ENCODE measurements around the gene AOPEP.

Gene AOPEP

GRCh38 chr9:94754976-94755475 is 28.5 kb downstream of the AOPEP start:
- in situ Hi-C loops (cut with MboI; ENCODE audit: low pct_unique_long_range_greater_than_20kb, low sequenced_read_pairs), result no loop called here
- no peak for DNase-seq

GRCh38 chr9:94757158-94757557 is 30.7 kb downstream of the AOPEP start:
- in situ Hi-C loops (cut with MboI; ENCODE audit: low pct_unique_long_range_greater_than_20kb, low sequenced_read_pairs), result no loop called here
- DNase-seq, result no peak

- in situ Hi-C loops (cut with MboI; ENCODE audit: low pct_unique_long_range_greater_than_20kb, low sequenced_read_pairs), result no loop called here
- no peak for DNase-seq
Observed at GRCh38 chr9:94758031-94758430, 31.5 kb downstream of the AOPEP start.

- in situ Hi-C loops (cut with MboI; ENCODE audit: low pct_unique_long_range_greater_than_20kb, low sequenced_read_pairs), result no loop called here
- DNase-seq, result no peak
Observed at GRCh38 chr9:94758880-94759279, 32.4 kb downstream of the AOPEP start.

GRCh38 chr9:94760010-94760409 is 33.5 kb downstream of the AOPEP start:
- DNase-seq, result no peak
- in situ Hi-C loops (cut with MboI; ENCODE audit: low pct_unique_long_range_greater_than_20kb, low sequenced_read_pairs), result no loop called here

GRCh38 chr9:94760660-94761059 is 34.2 kb downstream of the AOPEP start:
- no peak for DNase-seq
- in situ Hi-C loops (cut with MboI; ENCODE audit: low pct_unique_long_range_greater_than_20kb, low sequenced_read_pairs), result no loop called here

- in situ Hi-C loops (cut with MboI; ENCODE audit: low pct_unique_long_range_greater_than_20kb, low sequenced_read_pairs), result no loop called here
- no peak for DNase-seq
Observed at GRCh38 chr9:94761481-94761880, 35.0 kb downstream of the AOPEP start.

GRCh38 chr9:94767331-94768072 is 41.0 kb downstream of the AOPEP start:
- in situ Hi-C loops (cut with MboI; ENCODE audit: low pct_unique_long_range_greater_than_20kb, low sequenced_read_pairs), result no loop called here
- no peak for DNase-seq

- DNase-seq, result no peak
- in situ Hi-C loops (cut with MboI; ENCODE audit: low pct_unique_long_range_greater_than_20kb, low sequenced_read_pairs), result no loop called here
Observed at GRCh38 chr9:94768766-94769165, 42.3 kb downstream of the AOPEP start.

GRCh38 chr9:94770334-94770733 is 43.8 kb downstream of the AOPEP start:
- in situ Hi-C loops (cut with MboI; ENCODE audit: low pct_unique_long_range_greater_than_20kb, low sequenced_read_pairs), result no loop called here
- no peak for DNase-seq

GRCh38 chr9:94771096-94771495 is 44.6 kb downstream of the AOPEP start:
- DNase-seq, result no peak
- in situ Hi-C loops (cut with MboI; ENCODE audit: low pct_unique_long_range_greater_than_20kb, low sequenced_read_pairs), result no loop called here

- in situ Hi-C loops (cut with MboI; ENCODE audit: low pct_unique_long_range_greater_than_20kb, low sequenced_read_pairs), result no loop called here
- DNase-seq, result no peak
Observed at GRCh38 chr9:94772144-94772543, 45.6 kb downstream of the AOPEP start.

GRCh38 chr9:94772639-94773303 is 46.3 kb downstream of the AOPEP start:
- no peak for DNase-seq
- in situ Hi-C loops (cut with MboI; ENCODE audit: low pct_unique_long_range_greater_than_20kb, low sequenced_read_pairs), result no loop called here

- no peak for DNase-seq
- in situ Hi-C loops (cut with MboI; ENCODE audit: low pct_unique_long_range_greater_than_20kb, low sequenced_read_pairs), result no loop called here
Observed at GRCh38 chr9:94773655-94774054, 47.2 kb downstream of the AOPEP start.

- DNase-seq, result no peak
Observed at GRCh38 chr9:94778013-94778412, 51.5 kb downstream of the AOPEP start.

GRCh38 chr9:94779031-94779430 is 52.5 kb downstream of the AOPEP start:
- DNase-seq, result no peak
- in situ Hi-C loops (cut with MboI; ENCODE audit: low pct_unique_long_range_greater_than_20kb, low sequenced_read_pairs), result loop anchor here (25.0 kb wide), 1 partner anchor 358 kb away; no protein-coding TSS in a partner anchor

More at GRCh38 chr9:94778013-94778412, 51.5 kb downstream of the AOPEP start:
- in situ Hi-C loops (cut with MboI; ENCODE audit: low pct_unique_long_range_greater_than_20kb, low sequenced_read_pairs), result loop anchor here (25.0 kb wide), 1 partner anchor 359 kb away; no protein-coding TSS in a partner anchor

- no peak for DNase-seq
- in situ Hi-C loops (cut with MboI; ENCODE audit: low pct_unique_long_range_greater_than_20kb, low sequenced_read_pairs), result loop anchor here (25.0 kb wide), 1 partner anchor 358 kb away; no protein-coding TSS in a partner anchor
Observed at GRCh38 chr9:94779693-94780290, 53.3 kb downstream of the AOPEP start.

- in situ Hi-C loops (cut with MboI; ENCODE audit: low pct_unique_long_range_greater_than_20kb, low sequenced_read_pairs), result loop anchor here (25.0 kb wide), 1 partner anchor 357 kb away; no protein-coding TSS in a partner anchor
- no peak for DNase-seq
Observed at GRCh38 chr9:94780516-94780950, 54.0 kb downstream of the AOPEP start.

- in situ Hi-C loops (cut with MboI; ENCODE audit: low pct_unique_long_range_greater_than_20kb, low sequenced_read_pairs), result loop anchor here (25.0 kb wide), 1 partner anchor 355 kb away; no protein-coding TSS in a partner anchor
- DNase-seq, result no peak
Observed at GRCh38 chr9:94782355-94783101, 56.0 kb downstream of the AOPEP start.
